Measurements from ENCODE around the gene RAMACL. TPM values are rescaled to one million over a fixed set of nuclear protein-coding genes. Genes with fewer than 3 reads are reported as not detected.

The RAMACL gene
- total RNA-seq, 1 experiment from 2014 or later, result 0.28 TPM

DNA sequence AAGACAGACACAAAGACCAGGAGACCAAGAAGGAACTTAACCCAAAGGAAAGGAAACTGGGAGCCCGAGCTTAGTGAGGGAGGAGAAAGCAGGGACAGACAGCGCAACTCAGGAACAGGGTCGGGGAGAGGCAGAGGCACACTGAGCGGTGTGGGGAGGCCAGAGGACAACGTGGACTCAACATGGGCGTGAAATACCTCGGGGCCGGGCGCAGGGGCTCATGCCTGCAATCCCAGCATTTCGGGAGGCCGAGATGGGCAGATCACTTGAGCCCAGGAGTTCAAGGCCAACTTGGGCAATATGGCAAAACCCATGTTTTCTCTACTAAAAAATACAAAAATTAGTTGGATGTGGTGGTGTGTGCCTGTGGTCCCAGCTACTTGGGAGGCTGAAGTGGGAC, 46.3 kb upstream of the RAMACL start:
- Histone ChIP-seq H2BK12ac (ENCODE audit: insufficient read length, low read depth, low read length) (no peak overlapping the region), H3K56ac (ENCODE audit: insufficient read length, low read depth, low read length) (no peak overlapping the region), H2AFZ (ENCODE audit: low read length) (no peak overlapping the region), H3K79me2 (ENCODE audit: insufficient read depth, low read length) (no peaks in the 10 kb centered on the region), H3K18ac (ENCODE audit: insufficient read length, low read depth, low read length) (no peak overlapping the region), H4K20me1 (ENCODE audit: control insufficient read depth, insufficient read depth, insufficient read length) (no peaks in the 10 kb centered on the region), H3T11ph (ENCODE audit: low read length) (no peak overlapping the region), H2BK5ac (ENCODE audit: insufficient read length, low read length) (no peak overlapping the region), H3K79me1 (ENCODE audit: insufficient read depth, low read depth, low read length, poor library complexity, severe bottlenecking) (no peaks in the 10 kb centered on the region), H3K4ac (ENCODE audit: low read depth, low read length) (no peak overlapping the region), H3K9me3 (ENCODE audit: control insufficient read depth, low read depth, low read length) (no peaks in the 10 kb centered on the region), H3K27ac (ENCODE audit: insufficient read length, low read depth, low read length) (no peak overlapping the region), H3K14ac (ENCODE audit: insufficient read depth, low read length) (no peak overlapping the region), H3K4me1 (ENCODE audit: insufficient read depth, low read length) (no peaks in the 10 kb centered on the region; the same call in 1 of the 2 replicates), H3K27me3 (ENCODE audit: insufficient read depth, low read length) (peaks cover 4% of the 10 kb centered on the region; the same call in 1 of the 2 replicates), H2AK5ac (ENCODE audit: insufficient read length, low read length) (no peak overlapping the region), H3K23ac (ENCODE audit: insufficient read length, low read depth, low read length) (no peak overlapping the region), H3K23me2 (ENCODE audit: insufficient read length, low read depth, low read length, poor library complexity, severe bottlenecking) (peaks cover 9% of the 10 kb centered on the region), H2BK120ac (ENCODE audit: low read depth, low read length, poor library complexity, severe bottlenecking) (no peak overlapping the region), H4K8ac (replicated peaks; ENCODE audit: insufficient read length, low read depth, low read length) (no peak overlapping the region), H2BK20ac (ENCODE audit: low read depth, low read length, poor library complexity, severe bottlenecking) (no peak overlapping the region), H4K91ac (ENCODE audit: insufficient read length, low read depth, low read length) (no peak overlapping the region), H4K5ac (ENCODE audit: insufficient read length, low read depth, low read length) (no peak overlapping the region), H3K4me2 (ENCODE audit: insufficient read depth, insufficient read length, low read length) (no peak overlapping the region), H3K9ac (ENCODE audit: extremely low read depth, insufficient read length, low read length) (no peak overlapping the region), H2BK15ac (ENCODE audit: low read depth, low read length) (no peak overlapping the region)
- H3K36me3 Mint-ChIP-seq (ENCODE audit: insufficient read depth in 1 of 3, low read depth in 3 of 3), result no peaks in the 10 kb centered on the region
- no peak overlapping the region for H3K4me3 Mint-ChIP-seq
- H3K27me3 Mint-ChIP-seq (ENCODE audit: low read depth), result peaks cover 40% of the 10 kb centered on the region
- no peak for DNase-seq
- H3K27ac Mint-ChIP-seq, result no peak overlapping the region; a peak in 1 of 7 replicates
- H3K4me1 Mint-ChIP-seq, result peaks cover 42 to 45% of the 10 kb centered on the region in 2 experiments
- no CpG with 5 or more reads among the region's 11 CpGs for WGBS (ENCODE audit: extremely low coverage, insufficient read length, low lambda C conversion rate)
- TF ChIP-seq, protein P1, sequence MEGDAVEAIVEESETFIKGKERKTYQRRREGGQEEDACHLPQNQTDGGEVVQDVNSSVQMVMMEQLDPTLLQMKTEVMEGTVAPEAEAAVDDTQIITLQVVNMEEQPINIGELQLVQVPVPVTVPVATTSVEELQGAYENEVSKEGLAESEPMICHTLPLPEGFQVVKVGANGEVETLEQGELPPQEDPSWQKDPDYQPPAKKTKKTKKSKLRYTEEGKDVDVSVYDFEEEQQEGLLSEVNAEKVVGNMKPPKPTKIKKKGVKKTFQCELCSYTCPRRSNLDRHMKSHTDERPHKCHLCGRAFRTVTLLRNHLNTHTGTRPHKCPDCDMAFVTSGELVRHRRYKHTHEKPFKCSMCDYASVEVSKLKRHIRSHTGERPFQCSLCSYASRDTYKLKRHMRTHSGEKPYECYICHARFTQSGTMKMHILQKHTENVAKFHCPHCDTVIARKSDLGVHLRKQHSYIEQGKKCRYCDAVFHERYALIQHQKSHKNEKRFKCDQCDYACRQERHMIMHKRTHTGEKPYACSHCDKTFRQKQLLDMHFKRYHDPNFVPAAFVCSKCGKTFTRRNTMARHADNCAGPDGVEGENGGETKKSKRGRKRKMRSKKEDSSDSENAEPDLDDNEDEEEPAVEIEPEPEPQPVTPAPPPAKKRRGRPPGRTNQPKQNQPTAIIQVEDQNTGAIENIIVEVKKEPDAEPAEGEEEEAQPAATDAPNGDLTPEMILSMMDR (conservative IDR thresholded peaks at IDR 0.05), result no peak
- H3K9me3 Mint-ChIP-seq, result no peaks in the 10 kb centered on the region

All from H9 (cell line).